ENCODE data around the gene SMYD3. TPM values are rescaled to one million over a fixed set of nuclear protein-coding genes. Genes with fewer than 3 reads are reported as not detected.
"Not testable (repeated sequence)": the region's sequence is repeated elsewhere in the genome, so short reads cannot be mapped to it uniquely, and the experiment has no call there.

SMYD3 gene
- total RNA-seq, 1 donor from 2014 or later: 80.8 TPM

- H3K79me2 ChIP-seq (ENCODE audit: insufficient read depth, low read length): no peaks in the 10 kb centered on the region
- Mint-ChIP-seq H3K4me3 (ENCODE audit: unreplicated experiment) (no peak overlapping the region), H3K27me3 (ENCODE audit: low read depth, unreplicated experiment) (no peaks in the 10 kb centered on the region), H3K27ac (ENCODE audit: unreplicated experiment) (no peak overlapping the region), H3K4me1 (ENCODE audit: low read depth, unreplicated experiment) (peaks cover 18% of the 10 kb centered on the region), H3K36me3 (ENCODE audit: low read depth, unreplicated experiment) (no peaks in the 10 kb centered on the region), H3K9me3 (ENCODE audit: unreplicated experiment) (no peaks in the 10 kb centered on the region)
- TF ChIP-seq EZH2 (IDR thresholded peaks at IDR 0.05; ENCODE audit: insufficient read depth, low read length) (no peak), CTCF (IDR thresholded peaks at IDR 0.05; ENCODE audit: insufficient read depth, low read depth, low read length) (no peak)
- no peaks in the 10 kb centered on the region for H3K4me1 ChIP-seq (ENCODE audit: insufficient read depth, low read length)
- H3K9me3 ChIP-seq (ENCODE audit: insufficient read depth, low read depth, low read length): no peaks in the 10 kb centered on the region
- DNase-seq (ENCODE audit: low read depth) (no peak), FAIRE-seq (no peak)
- H3K9ac ChIP-seq (ENCODE audit: low read length): no peak overlapping the region
- H3K27ac ChIP-seq (ENCODE audit: low read depth, low read length): no peak overlapping the region
- H3K27me3 ChIP-seq (ENCODE audit: insufficient read depth, low read length): no peaks in the 10 kb centered on the region
- H3K4me3 ChIP-seq (ENCODE audit: insufficient read depth, low read depth, low read length): no peak overlapping the region
- H3K4me2 ChIP-seq (ENCODE audit: low read length): no peak overlapping the region
- H2AFZ ChIP-seq (ENCODE audit: low read depth, low read length): no peak overlapping the region
- no peaks in the 10 kb centered on the region for H3K36me3 ChIP-seq (ENCODE audit: insufficient read depth, low read length)
- H4K20me1 ChIP-seq (ENCODE audit: insufficient read depth, low read length): no peaks in the 10 kb centered on the region
Observed at GRCh38 chr1:246074421-246074820, 432.7 kb downstream of the SMYD3 start.

- Histone ChIP-seq H3K27ac (ENCODE audit: low read depth, low read length) (no peak overlapping the region), H3K79me2 (ENCODE audit: insufficient read depth, low read length) (no peaks in the 10 kb centered on the region), H3K4me2 (ENCODE audit: low read length) (no peak overlapping the region), H3K9ac (ENCODE audit: low read length) (no peak overlapping the region), H3K27me3 (ENCODE audit: insufficient read depth, low read length) (no peaks in the 10 kb centered on the region), H3K4me3 (ENCODE audit: insufficient read depth, low read depth, low read length) (no peak overlapping the region), H3K4me1 (ENCODE audit: insufficient read depth, low read length) (no peaks in the 10 kb centered on the region), H3K9me3 (ENCODE audit: insufficient read depth, low read depth, low read length) (no peaks in the 10 kb centered on the region), H4K20me1 (ENCODE audit: insufficient read depth, low read length) (no peaks in the 10 kb centered on the region), H3K36me3 (ENCODE audit: insufficient read depth, low read length) (no peaks in the 10 kb centered on the region), H2AFZ (ENCODE audit: low read depth, low read length) (no peak overlapping the region)
- Mint-ChIP-seq H3K4me1 (ENCODE audit: low read depth, unreplicated experiment) (peaks cover 35% of the 10 kb centered on the region), H3K4me3 (ENCODE audit: unreplicated experiment) (no peak overlapping the region), H3K9me3 (ENCODE audit: unreplicated experiment) (no peaks in the 10 kb centered on the region), H3K27ac (ENCODE audit: unreplicated experiment) (no peak overlapping the region), H3K27me3 (ENCODE audit: low read depth, unreplicated experiment) (no peaks in the 10 kb centered on the region), H3K36me3 (ENCODE audit: low read depth, unreplicated experiment) (no peaks in the 10 kb centered on the region)
- FAIRE-seq: no peak
- DNase-seq (ENCODE audit: low read depth): no peak
- no peak for TF ChIP-seq CTCF (IDR thresholded peaks at IDR 0.05; ENCODE audit: insufficient read depth, low read depth, low read length)
- TF ChIP-seq EZH2 (IDR thresholded peaks at IDR 0.05; ENCODE audit: insufficient read depth, low read length): no peak
Observed at GRCh38 chr1:246072456-246072955, 434.6 kb downstream of the SMYD3 start.

- not testable (repeated sequence) for H3K27me3 ChIP-seq (ENCODE audit: insufficient read depth, low read length); H3K9me3 Mint-ChIP-seq (ENCODE audit: unreplicated experiment); H4K20me1 ChIP-seq (ENCODE audit: insufficient read depth, low read length); H3K4me1 ChIP-seq (ENCODE audit: insufficient read depth, low read length); H3K79me2 ChIP-seq (ENCODE audit: insufficient read depth, low read length); H3K9me3 ChIP-seq (ENCODE audit: insufficient read depth, low read depth, low read length); H3K27ac ChIP-seq (ENCODE audit: low read depth, low read length); H3K9ac ChIP-seq (ENCODE audit: low read length); H3K36me3 ChIP-seq (ENCODE audit: insufficient read depth, low read length); H3K36me3 Mint-ChIP-seq (ENCODE audit: low read depth, unreplicated experiment); DNase-seq (ENCODE audit: low read depth); H3K4me3 ChIP-seq (ENCODE audit: insufficient read depth, low read depth, low read length); FAIRE-seq; H3K27ac Mint-ChIP-seq (ENCODE audit: unreplicated experiment); H3K4me3 Mint-ChIP-seq (ENCODE audit: unreplicated experiment); H2AFZ ChIP-seq (ENCODE audit: low read depth, low read length); H3K27me3 Mint-ChIP-seq (ENCODE audit: low read depth, unreplicated experiment)
- peak overlapping the region; percentile 32 for H3K4me2 ChIP-seq (ENCODE audit: low read length)
- peaks cover 37% of the 10 kb centered on the region for H3K4me1 Mint-ChIP-seq (ENCODE audit: low read depth, unreplicated experiment)
Observed at GRCh38 chr1:246071981-246072380, 435.1 kb downstream of the SMYD3 start.

GRCh38 chr1:246071561-246071960 lies 435.5 kb downstream of the SMYD3 start:
- H3K27me3 ChIP-seq (ENCODE audit: insufficient read depth, low read length); H3K4me3 Mint-ChIP-seq (ENCODE audit: unreplicated experiment); H3K36me3 ChIP-seq (ENCODE audit: insufficient read depth, low read length); H2AFZ ChIP-seq (ENCODE audit: low read depth, low read length); H3K27ac Mint-ChIP-seq (ENCODE audit: unreplicated experiment); H3K36me3 Mint-ChIP-seq (ENCODE audit: low read depth, unreplicated experiment); H3K4me1 ChIP-seq (ENCODE audit: insufficient read depth, low read length); H3K79me2 ChIP-seq (ENCODE audit: insufficient read depth, low read length); H3K9me3 ChIP-seq (ENCODE audit: insufficient read depth, low read depth, low read length); H3K27ac ChIP-seq (ENCODE audit: low read depth, low read length); H4K20me1 ChIP-seq (ENCODE audit: insufficient read depth, low read length); H3K9me3 Mint-ChIP-seq (ENCODE audit: unreplicated experiment); DNase-seq (ENCODE audit: low read depth); H3K4me3 ChIP-seq (ENCODE audit: insufficient read depth, low read depth, low read length); H3K27me3 Mint-ChIP-seq (ENCODE audit: low read depth, unreplicated experiment); H3K9ac ChIP-seq (ENCODE audit: low read length); FAIRE-seq: not testable (repeated sequence)
- H3K4me1 Mint-ChIP-seq (ENCODE audit: low read depth, unreplicated experiment): peaks cover 36% of the 10 kb centered on the region
- peak overlapping the region; percentile 32 for H3K4me2 ChIP-seq (ENCODE audit: low read length)

Measured in astrocyte (in vitro differentiated cells and primary cell).